HG02852 (cell line): ENCODE measurements around the gene GAB2.
"Not testable (repeated sequence)": the region's sequence is repeated elsewhere in the genome, so short reads cannot be mapped to it uniquely, and the experiment has no call there.

Source experiments
- ATAC-seq: cut with Tn5 transposase; IDR thresholded peaks from one replicate; pipeline ENCODE4 v1.9.1; 2021; ENCODE audit warnings: mild to moderate bottlenecking, moderate library complexity; ENCODE audit not compliant: unreplicated experiment

Gene GAB2

DNA sequence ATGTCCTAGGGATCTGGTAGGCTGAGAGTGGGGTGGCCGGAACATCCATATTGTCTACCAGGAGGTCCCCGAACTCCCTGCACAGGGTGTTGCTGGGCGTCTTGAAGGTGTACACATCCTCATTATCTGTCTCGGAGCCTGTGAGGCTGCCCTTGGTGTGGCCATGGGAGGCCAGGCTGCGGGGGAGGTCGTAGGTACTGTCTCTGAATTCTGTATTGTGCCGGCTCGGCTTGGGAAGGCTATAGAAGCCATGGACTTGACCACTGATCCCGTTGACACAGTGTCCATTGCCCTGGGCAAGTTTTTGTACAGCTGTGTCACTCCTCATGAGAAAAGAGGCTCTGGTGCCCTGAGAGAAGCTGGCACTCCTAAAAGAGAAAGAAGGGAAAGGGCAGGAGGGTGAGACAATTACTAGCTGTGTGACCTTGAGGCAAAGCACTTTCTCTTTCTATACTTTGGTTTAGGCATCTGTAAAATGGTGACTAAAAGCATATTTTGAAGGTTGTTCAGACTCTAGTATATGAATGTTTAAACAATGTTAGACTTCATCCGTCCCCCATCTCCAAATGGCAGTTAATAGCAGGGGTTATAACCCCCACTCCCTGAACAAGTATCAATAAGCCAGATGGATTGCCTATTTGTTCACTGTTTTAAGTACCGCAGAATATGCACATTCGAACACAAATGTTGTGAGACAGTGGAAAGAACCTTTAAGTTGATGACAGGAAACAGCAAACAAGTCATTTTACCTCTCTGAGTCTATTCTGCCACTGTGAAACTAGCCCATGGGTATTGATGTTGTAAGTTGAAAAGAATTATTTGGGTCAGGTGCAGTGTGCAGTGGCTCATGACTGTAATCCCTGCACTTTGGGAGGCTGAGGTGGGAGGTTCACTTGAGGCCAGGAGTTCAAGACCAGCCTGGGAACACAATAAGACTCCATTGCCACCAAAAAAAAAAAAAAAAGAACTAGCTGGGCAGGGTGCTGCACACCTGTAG lies 190.6 kb downstream of the GAB2 start:
- no peak for ATAC-seq

DNA sequence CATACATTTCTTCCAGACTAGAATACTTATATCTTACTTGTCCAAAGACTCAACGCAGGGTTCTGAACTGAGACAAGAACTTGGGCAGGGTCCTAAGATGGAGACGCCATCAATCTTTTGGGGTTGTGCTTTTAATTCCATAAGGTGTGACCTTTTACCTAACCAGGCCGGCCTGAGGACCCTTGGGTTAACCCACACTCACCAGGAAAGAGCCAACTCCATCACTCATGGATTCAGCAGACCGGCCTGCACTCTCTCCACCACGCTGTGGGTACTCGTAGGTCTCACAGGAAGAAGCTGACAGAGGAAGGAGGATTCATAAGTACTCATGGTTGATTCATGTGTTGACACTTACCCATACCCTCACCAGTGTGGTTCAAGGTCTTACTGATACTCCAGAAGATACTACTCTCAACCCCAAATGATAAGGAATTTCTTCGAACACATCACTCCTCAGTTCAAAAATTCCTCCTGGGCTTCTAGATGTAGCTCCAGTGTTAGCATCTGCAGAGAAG lies 192.7 kb downstream of the GAB2 start:
- ATAC-seq: no peak

DNA sequence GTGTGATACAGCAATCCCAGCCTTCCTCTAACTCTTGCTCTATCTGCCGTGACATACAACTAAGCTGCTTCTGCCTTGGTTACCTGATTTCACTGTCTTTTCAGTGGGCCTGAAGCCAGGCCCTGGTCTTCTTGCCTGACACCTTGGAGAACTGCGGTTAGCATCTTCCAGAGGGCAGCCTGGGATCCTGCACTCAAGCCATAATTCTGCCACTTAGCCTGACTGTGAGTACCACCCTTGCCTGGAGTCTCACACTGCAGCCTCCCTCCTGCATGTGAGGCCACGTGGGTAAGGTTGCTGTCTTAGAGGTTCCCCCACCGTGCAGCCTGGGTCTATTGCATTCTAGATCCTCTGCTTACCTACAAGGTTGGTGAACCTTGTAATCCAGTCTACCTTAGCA lies 193.1 kb downstream of the GAB2 start:
- no peak for ATAC-seq

DNA sequence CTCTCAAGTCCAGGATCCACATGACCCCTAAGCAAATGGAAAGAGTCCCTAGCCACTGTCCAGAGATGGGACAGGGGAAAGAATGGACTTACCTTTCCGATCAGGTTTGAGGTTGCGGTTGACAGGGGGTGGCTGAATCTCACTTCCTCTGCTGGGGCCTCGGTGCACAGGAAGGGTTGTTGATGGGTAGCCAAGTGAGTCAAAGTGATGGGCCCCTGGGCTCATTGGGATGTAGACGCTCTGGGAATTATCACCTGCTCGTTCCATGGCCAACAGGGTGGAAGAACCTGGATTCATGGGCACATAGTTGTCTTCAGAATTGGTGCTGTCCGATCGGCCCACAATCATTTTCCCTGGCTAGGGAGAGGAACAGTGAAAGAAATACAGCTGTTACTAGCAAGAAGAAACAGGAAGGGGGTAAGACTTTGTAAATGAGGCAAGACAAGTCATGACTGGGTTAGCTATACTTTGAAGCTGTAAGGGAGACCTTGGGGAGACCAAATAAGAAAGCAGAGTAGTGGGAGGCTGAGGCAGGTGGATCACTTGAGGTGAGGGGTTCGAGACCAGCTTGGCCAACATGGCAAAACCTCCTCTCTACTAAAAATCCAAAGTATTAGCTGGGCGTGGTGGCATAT lies 194.2 kb downstream of the GAB2 start:
- peak; percentile 82 for ATAC-seq

DNA sequence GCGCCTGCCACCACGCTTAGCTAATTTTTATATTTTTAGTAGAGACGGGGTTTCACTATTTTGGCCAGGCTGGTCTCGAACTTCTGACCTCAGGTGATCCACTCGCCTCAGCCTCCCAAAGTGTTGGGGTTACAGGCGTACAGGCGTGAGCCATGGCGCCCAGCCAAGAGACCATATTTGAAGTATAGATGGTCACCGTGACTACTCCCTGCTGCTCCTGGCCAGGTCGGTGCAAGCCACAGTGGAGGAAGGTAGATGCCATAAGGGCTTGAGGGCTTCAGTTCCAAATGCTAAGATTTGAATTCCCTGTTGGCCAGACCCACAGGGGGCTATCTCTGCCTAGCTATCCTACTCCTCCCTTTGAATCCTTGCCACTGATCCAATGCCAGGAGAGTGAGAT lies 194.9 kb downstream of the GAB2 start:
- ATAC-seq: not testable (repeated sequence)

DNA sequence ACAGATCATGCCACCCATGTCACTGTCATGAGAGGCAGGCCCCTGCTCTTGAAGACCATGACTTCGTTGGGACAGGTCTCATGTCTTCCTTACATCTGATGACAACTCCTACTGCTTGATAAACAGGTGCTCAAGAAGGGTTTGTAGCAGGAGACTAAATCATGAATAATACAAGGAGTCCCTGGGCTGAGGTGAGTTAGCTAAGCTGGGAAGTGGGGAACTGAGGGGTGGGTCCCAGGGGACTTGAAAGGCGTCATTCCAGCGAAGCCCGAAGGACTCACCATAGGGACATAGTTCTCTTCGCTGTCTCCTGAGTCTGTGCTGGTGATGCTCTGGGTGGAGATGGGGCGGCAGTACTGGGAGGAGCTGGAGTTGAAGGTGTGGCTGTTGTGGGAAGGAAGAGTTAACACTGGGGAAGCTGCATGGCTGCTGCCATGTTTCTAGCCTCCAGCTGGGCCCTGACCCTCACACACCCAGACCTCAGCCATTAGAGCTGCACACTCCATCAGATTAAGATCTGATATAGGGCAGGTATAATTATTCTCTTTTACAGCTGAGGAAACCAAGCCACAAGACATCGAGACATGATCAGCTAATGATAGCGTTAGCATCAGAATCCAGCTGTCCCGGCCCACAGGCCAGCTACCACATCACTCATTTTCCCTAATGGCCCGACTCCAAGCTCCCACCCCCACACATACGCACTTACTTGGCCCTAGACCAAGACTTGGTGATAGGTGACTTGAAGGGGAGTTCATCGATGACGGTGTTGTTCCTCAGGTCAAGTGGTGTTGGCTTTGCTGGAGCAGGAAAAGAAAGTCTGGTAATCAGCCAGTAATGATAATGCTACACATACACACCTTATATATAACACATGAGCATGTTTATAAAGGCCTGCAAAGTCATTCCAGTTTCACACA lies 196.0 kb downstream of the GAB2 start:
- ATAC-seq: no peak

DNA sequence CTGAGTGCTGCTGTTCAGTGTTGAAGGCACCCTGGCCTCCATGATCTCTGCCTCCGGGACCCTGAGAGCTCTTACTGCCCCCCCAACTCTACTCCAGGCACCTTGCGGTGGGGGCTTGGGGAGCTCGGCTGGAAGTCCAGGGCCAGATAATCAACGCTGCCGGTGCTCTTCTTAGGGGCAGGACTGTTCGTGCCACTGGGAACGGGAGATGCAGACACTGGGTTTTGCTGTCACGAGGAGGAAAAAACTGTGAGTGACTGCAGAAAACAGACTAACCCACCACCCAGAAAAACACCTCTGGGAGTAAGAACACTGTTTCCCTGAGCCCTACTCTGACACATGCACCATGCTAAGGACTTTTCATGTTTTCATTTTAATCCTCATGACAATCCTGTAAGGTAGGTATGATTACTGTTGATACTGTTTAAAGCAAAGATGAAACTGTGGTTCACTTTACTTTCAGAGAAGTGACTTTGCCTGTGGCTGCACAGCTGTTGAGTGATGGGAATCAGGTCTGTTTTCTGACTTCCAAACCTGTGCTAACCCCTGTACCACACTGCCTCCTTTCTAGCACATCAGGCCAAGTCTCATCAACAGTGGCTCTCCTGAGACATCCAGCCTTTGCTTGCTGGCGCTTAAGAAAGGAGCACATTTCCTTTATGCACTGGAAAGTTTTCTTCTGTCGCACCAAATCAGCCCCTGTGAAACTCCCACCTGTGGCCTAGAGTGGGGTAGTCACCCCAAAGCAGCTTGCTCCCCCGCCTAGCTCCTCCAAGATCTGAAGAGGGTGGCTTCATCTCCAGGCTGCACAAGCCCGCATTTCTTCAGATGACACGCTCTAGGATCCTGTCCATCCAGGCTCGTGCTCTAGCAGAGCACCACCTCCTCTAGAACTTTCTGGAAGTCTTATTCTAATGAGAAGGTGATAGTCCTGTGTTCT lies 197.1 kb downstream of the GAB2 start:
- ATAC-seq: no peak

DNA sequence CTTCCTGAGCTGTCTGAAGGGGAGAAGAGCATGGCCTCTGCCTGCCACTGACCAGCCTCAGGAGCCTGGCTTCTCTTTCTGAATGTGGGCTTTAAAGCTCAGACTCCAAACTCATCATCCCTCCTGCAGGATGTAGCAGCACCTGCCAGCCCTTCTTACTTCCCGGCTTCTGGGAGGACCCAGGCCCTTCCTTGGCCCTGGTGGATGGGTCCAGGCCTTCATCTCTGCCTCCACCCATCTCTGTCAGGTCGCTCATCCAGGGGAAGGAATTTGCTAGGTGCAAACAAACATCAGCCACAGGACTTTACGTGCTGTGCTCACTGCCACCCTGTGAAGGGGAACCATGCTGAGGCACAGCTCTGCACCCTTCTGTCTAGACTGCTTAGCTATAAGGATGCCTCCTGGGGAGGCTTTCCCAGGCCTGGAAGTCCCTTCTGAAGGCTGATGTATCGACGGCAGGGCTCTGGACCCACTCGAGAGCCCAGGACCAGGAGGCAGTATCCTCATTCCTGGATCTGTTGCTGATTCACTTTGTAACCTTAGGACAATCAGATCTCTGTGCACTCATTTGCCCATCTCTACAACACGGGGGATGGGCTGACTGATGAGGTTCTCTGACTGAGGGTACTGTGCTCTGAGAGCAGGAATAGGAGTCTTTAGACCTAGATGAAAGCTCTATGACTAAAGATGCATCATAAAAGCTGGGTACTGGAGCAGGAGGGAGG lies 198.0 kb downstream of the GAB2 start:
- no peak for ATAC-seq

DNA sequence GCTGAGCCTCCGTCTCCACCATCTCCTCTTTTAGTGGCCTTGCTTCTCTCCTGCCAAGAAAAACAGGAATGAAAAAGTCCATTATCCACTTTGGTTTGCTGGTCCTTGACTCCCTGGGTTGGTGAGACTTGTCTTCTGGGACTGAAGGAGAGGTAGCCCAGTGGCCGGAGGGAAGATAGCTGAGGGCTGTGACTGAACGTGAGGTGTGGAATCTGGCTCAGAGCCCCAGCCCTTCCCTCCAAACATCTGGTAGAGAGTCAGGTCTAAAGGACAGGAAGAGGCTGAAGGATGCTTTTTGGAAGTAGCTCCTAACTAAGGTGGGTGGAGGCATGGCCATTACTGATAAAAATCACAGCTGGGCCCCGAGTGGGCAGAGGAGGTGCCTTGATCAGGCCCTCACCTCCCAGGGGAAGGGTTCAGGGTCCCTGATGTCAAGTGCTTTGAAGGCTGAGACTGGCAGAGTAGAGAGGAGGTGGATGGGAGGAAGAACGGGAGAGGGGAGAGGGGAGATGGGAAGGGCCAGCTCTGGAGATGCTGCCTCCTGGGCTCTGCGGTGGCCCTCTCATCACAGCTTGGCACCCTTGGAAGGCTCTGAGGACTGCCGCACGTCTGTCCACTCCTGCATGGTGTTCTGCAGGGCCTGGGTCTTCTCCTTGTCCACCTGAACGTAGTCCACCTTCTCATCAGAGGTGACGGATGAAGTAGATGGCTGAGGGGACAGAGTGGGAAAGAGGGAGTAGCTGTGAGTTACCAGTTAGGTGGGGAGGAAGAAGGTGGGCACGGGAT lies 198.7 kb downstream of the GAB2 start:
- ATAC-seq: no peak

DNA sequence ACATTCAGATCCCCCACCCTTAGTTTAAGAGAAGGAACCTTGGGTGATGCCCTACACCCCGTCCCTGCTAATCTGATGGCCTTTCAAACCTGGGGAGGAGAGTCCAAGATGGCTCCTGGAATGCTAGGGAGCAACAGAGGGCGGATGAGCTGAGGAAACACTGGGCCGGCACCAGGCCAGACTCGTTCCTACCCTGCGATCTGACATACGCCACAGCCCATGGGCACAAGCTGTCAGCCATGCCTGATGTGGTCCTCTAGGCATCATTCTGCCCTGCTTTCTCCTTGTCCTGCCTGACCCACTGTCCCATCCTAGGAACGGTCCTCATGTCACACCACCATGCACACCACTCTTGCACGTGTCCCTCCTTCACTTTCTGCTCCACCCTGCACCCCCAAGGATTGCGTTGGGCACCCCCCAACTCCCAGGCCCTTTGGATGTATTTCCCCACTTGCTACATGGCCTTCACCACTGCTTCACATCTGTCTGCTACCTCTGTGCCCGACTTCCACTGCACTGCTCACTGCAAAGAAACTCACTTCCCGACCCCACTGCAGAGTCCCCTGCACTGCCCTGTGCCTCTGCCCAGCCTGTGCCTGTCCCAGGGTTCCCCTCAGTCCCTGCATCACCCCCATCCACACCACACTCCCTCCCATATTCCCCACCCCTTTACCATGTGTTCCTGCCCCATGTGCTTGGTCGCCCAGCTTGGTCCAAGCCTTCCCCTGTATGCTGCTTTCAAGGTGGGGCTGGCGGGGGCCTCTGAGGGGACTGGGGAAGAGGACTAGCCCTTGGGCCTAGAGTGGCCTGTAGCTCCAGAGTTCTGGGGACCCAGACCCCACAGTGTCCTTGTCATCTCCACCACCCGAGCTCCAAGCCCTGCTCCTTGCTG lies 199.7 kb downstream of the GAB2 start:
- ATAC-seq: no peak

DNA sequence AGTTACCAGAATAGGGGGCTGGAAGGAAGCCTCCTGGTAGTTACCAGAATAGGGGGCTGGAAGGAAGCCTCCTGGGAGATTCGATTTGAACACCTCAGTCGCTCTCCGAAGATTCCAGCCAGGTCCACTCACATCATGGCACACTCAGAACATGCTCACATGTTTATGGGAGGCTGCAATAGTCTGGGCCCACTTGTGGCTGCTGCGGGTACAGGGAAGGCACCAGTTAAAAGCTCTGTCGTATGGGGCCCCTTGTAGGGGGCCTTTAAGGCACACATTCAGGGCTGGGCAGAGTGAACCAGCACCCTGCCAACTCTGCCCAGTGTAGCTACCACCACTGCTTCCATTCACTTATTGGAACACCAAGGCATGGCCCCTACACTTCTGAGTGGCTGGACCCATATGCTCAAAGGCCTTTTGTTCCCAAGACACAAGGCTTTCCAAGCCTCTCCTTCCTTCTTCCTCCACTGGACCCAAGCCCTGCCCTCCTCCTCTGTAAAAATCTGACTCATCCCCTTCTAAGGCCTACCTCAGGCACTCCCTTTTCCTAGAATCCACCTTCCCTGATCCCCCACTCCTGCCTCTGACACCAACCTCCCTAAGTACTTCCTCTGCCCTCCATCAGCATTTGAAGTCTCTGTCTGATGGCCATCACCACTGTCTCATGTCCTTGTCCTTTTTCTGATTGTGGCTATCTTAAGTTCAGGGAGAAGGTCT lies 200.9 kb downstream of the GAB2 start:
- no peak for ATAC-seq

DNA sequence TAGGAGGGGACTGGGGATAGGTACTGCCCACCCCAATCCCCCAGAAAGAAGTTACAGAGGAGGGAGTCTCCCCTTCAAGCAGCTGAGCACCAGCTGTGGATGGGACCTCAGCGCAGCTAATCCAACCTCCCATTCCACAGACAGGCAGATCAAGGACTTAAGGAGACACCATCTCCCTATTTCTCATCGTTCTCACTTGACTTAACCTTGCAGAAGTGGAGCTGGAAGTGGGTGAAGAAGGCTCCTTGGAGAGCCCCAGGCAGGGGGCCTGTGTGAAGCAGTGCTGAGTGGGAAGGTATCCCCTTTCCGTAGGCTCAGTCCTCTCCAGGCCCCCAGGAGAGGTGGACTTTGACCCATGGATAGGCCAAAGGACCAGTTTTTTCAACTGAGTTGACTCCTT lies 201.6 kb downstream of the GAB2 start:
- no peak for ATAC-seq

DNA sequence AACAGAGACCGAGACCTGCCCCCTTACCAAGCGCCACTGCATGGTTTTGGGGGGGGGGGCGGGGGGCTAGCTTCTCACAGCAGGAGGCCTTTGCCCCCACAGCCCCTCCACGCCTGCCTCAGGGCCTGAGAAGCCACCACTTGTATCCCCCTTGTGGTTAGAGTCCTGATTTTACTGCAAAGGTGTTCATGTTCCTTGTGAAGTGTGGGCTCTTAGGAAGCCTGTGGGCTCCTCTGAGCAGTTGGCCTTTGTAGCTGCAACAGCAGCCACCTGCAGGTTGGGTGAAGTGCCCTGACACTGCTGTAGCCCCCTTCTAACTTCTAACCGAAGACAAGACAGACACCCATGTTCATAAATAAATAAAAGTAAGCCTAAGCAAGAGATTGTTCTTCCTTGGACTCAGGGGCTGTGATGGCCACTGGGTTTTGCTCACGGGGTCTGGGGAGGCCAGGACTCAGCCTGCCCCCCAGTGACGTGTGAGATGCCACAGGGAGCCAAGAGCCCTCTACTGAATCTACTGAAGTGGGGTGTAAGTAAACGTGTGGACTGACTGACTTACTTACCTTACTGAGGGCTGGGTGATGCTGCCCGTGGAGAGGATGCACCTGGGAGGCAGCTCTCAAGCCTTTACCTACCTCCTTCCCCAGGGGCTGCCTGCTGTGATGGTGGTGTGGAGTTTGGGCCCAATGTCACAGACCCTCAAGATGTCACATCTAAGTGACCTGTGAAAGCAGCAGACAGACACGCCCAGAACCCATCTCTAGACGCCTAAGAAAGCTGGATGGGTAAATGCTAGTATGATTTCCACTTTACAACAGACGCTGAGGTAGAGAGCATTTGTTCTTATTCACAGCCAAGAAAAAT lies 203.1 kb downstream of the GAB2 start:
- ATAC-seq: no peak

DNA sequence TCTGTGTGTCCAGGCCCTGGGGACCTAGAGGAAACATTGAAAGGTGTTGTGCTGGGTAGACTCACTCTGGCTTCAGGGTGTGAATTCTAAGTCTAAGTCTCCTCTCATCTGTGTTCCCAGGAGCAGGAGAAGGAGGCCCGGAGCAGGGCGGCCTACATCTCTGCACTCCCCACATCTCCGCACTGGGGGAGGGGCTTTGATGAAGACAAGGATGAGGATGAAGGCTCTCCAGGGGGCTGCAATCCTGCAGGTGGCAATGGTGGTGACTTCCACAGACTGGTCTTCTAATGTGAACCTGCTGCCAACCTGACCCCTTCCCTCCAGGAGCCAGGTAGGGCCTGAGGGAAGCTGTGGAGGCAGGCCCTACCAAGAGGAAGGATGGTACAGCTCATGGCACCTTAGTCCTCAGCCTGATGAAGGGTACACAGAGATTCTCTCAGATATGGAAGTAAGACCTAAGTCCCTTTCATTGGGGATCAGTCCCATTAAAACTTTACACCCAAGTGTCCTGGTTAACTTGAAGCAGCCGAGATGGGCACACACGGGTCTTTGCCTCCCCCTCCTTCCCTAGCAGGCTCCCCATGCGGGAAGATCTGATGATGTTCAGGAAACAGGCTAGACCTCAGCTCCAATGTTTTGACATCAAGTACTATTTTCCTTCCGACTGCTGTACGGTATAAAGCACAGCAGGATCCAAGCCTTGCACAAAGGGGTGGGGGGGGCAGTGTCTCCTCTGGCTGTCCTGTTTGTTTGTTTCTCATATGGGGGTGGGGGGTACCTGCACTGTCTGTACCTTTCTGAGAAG lies 203.9 kb downstream of the GAB2 start:
- ATAC-seq: no peak
